ENCODE measurements around the gene ESR1.

ESR1 gene

GRCh38 chr6:151796842-151797530, 10.5 kb upstream of the ESR1 start:
- TF ChIP-seq, protein P1, sequence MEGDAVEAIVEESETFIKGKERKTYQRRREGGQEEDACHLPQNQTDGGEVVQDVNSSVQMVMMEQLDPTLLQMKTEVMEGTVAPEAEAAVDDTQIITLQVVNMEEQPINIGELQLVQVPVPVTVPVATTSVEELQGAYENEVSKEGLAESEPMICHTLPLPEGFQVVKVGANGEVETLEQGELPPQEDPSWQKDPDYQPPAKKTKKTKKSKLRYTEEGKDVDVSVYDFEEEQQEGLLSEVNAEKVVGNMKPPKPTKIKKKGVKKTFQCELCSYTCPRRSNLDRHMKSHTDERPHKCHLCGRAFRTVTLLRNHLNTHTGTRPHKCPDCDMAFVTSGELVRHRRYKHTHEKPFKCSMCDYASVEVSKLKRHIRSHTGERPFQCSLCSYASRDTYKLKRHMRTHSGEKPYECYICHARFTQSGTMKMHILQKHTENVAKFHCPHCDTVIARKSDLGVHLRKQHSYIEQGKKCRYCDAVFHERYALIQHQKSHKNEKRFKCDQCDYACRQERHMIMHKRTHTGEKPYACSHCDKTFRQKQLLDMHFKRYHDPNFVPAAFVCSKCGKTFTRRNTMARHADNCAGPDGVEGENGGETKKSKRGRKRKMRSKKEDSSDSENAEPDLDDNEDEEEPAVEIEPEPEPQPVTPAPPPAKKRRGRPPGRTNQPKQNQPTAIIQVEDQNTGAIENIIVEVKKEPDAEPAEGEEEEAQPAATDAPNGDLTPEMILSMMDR (IDR thresholded peaks at IDR 0.05; ENCODE audit: low read depth, low read length): no peak
- DNase-seq (ENCODE audit: low read depth, low spot score): no peak
- no peak overlapping the region for H3K4me3 ChIP-seq (ENCODE audit: low read depth, low read length)
- in situ Hi-C loops (cut with HindIII; ENCODE audit: low sequenced_read_pairs): no loop called here

DNA sequence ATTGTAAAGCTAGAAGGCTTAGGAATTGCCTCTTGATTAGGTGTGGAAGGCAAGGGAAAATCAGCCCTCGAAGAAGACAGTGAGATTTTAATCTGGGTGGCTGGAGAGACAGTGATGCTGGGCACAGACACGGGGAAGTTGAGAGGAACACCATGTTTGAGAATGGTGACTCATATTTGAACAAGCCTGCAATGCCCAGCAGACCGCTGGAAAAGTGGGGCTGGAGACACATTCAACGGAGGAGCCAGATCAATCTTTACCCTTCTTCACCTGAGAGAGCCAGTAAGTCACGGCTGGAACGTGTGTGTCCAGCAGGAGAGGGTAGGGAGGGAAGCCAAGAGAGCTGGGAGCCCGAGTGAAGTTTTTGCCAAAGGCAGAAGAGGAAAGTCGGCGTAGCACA, 3.7 kb upstream of the ESR1 start:
- no peak overlapping the region for H3K4me3 ChIP-seq (ENCODE audit: low read depth, low read length)
- TF ChIP-seq, protein P1 (IDR thresholded peaks at IDR 0.05; ENCODE audit: low read depth, low read length): no peak
- in situ Hi-C loops (cut with HindIII; ENCODE audit: low sequenced_read_pairs): no loop called here
- no peak for DNase-seq (ENCODE audit: low read depth, low spot score)

DNA sequence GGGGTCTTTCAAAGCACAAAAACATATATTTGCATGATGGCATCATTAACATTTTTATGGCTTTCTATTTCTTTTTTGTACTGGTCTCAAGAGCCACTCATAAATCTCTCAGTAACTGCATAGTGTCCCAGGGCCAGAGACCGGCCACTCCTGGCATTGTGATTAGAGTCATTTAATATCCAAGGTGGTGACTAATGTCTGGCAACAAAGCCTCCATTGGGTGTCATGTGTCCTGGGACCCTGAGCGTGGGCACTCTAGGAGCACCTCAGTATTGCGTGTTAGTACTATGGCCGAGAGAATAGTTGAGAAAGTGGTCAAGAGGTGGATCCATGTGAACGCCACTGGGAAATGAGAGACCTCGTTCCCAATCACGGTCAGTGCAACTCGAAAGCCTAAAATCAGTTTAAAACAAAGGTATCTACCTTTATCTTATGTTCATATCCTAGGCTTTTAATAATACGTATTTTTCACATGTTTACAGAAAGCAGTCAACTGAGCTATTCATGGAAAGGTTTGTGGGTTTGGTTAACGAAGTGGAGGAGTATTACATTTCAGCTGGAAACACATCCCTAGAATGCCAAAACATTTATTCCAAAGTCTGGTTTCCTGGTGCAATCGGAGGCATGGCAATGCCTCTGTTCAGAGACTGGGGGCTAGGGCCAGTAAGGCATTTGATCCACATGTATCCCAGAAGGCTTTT, 2.7 kb upstream of the ESR1 start:
- no peak overlapping the region for H3K4me3 ChIP-seq (ENCODE audit: low read depth, low read length)
- no peak for DNase-seq (ENCODE audit: low read depth, low spot score)
- in situ Hi-C loops (cut with HindIII; ENCODE audit: low sequenced_read_pairs): no loop called here
- TF ChIP-seq, protein P1 (IDR thresholded peaks at IDR 0.05; ENCODE audit: low read depth, low read length): no peak

DNA sequence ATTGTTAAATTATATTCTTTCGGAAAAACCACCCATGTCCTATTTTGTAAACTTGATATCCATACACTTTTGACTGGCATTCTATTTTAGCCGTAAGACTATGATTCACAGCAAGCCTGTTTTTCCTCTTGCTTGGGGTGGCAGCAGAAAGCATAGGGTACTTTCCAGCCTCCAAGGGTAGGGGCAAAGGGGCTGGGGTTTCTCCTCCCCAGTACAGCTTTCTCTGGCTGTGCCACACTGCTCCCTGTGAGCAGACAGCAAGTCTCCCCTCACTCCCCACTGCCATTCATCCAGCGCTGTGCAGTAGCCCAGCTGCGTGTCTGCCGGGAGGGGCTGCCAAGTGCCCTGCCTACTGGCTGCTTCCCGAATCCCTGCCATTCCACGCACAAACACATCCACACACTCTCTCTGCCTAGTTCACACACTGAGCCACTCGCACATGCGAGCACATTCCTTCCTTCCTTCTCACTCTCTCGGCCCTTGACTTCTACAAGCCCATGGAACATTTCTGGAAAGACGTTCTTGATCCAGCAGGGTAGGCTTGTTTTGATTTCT, 2.1 kb upstream of the ESR1 start:
- H3K4me3 ChIP-seq (ENCODE audit: low read depth, low read length): no peak overlapping the region
- DNase-seq (ENCODE audit: low read depth, low spot score): no peak
- in situ Hi-C loops (cut with HindIII; ENCODE audit: low sequenced_read_pairs): no loop called here
- TF ChIP-seq, protein P1 (IDR thresholded peaks at IDR 0.05; ENCODE audit: low read depth, low read length): no peak

DNA sequence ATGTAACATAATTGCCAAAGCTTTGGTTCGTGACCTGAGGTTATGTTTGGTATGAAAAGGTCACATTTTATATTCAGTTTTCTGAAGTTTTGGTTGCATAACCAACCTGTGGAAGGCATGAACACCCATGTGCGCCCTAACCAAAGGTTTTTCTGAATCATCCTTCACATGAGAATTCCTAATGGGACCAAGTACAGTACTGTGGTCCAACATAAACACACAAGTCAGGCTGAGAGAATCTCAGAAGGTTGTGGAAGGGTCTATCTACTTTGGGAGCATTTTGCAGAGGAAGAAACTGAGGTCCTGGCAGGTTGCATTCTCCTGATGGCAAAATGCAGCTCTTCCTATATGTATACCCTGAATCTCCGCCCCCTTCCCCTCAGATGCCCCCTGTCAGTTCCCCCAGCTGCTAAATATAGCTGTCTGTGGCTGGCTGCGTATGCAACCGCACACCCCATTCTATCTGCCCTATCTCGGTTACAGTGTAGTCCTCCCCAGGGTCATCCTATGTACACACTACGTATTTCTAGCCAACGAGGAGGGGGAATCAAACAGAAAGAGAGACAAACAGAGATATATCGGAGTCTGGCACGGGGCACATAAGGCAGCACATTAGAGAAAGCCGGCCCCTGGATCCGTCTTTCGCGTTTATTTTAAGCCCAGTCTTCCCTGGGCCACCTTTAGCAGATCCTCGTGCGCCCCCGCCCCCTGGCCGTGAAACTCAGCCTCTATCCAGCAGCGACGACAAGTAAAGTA, 547 bp upstream of the ESR1 start:
- H3K4me3 ChIP-seq (ENCODE audit: low read depth, low read length): no peak overlapping the region
- TF ChIP-seq, protein P1 (IDR thresholded peaks at IDR 0.05; ENCODE audit: low read depth, low read length): no peak
- peak; percentile 11 for DNase-seq (ENCODE audit: low read depth, low spot score)
- in situ Hi-C loops (cut with HindIII; ENCODE audit: low sequenced_read_pairs): no loop called here

Measured in astrocyte of the spinal cord (primary cell).